HG03575 (cell line): ENCODE results near the gene OR6C70.
A peak's percentile ranks its signal among the peaks of the same experiment; 100 is the strongest.
"Not testable (repeated sequence)": the region's sequence is repeated elsewhere in the genome, so short reads cannot be mapped to it uniquely, and the experiment has no call there.

Experiments
- ATAC-seq: cut with Tn5 transposase; IDR thresholded peaks from one replicate; pipeline ENCODE4 v1.9.1; 2021; ENCODE audit not compliant: unreplicated experiment, insufficient number of reproducible peaks, low FRiP score; ENCODE audit errors: extremely low read depth

OR6C70 gene

GRCh38 chr12:55470088-55470829, at the start of gene OR6C70:
Gene OR6C70, minus strand, starts transcription at chr12:55470138. Its CDS starts 0 bp downstream, at chr12:55470138.
- no peak for ATAC-seq

GRCh38 chr12:55516391-55516790, 46.5 kb upstream of the OR6C70 start:
- no peak for ATAC-seq

- ATAC-seq = no peak
Observed at GRCh38 chr12:55515696-55516095, 45.8 kb upstream of the OR6C70 start.

- no peak for ATAC-seq
Observed at GRCh38 chr12:55501601-55502000, 31.7 kb upstream of the OR6C70 start.

GRCh38 chr12:55499810-55500252, 29.9 kb upstream of the OR6C70 start:
- no peak for ATAC-seq

- ATAC-seq = no peak
Observed at GRCh38 chr12:55499231-55499630, 29.3 kb upstream of the OR6C70 start.

- ATAC-seq = no peak
Observed at GRCh38 chr12:55495490-55495889, 25.6 kb upstream of the OR6C70 start.

GRCh38 chr12:55492078-55492477, 22.1 kb upstream of the OR6C70 start, which contains the start of gene OR6C68:
Gene OR6C68, plus strand, starts transcription at chr12:55492378. Its CDS starts 0 bp downstream, at chr12:55492378.
- ATAC-seq = no peak

GRCh38 chr12:55484284-55484683, 14.3 kb upstream of the OR6C70 start:
- not testable (repeated sequence) for ATAC-seq

- ATAC-seq = not testable (repeated sequence)
Observed at GRCh38 chr12:55479136-55479535, 9.2 kb upstream of the OR6C70 start.

- no peak for ATAC-seq
Observed at GRCh38 chr12:55472264-55472663, 2.3 kb upstream of the OR6C70 start.

- ATAC-seq = no peak
Observed at GRCh38 chr12:55469291-55469690, 647 bp downstream of the OR6C70 start.

- peak; percentile 78 for ATAC-seq
Observed at GRCh38 chr12:55467836-55468235, 2.1 kb downstream of the OR6C70 start.

- ATAC-seq = not testable (repeated sequence)
Observed at GRCh38 chr12:55464926-55465325, 5.0 kb downstream of the OR6C70 start.

GRCh38 chr12:55448825-55449224, 21.1 kb downstream of the OR6C70 start:
- ATAC-seq = no peak

GRCh38 chr12:55446326-55446725, 23.6 kb downstream of the OR6C70 start:
- ATAC-seq = no peak

- ATAC-seq = no peak
Observed at GRCh38 chr12:55445357-55445756, 24.6 kb downstream of the OR6C70 start.

- ATAC-seq = no peak
Observed at GRCh38 chr12:55443776-55444175, 26.2 kb downstream of the OR6C70 start, which contains the start of gene OR6C2. Gene OR6C2, plus strand, starts transcription at chr12:55444076. Its CDS starts 8,138 bp downstream, at chr12:55452214.

GRCh38 chr12:55441233-55441632, 28.7 kb downstream of the OR6C70 start:
- ATAC-seq = not testable (repeated sequence)

- no peak for ATAC-seq
Observed at GRCh38 chr12:55428331-55429243, 41.4 kb downstream of the OR6C70 start.
